Loucy (cell line): ENCODE results near the gene TXNRD2.

Experiments
- EZH2phosphoT487 ChIP-seq: fragments of 200-600 bp; IDR thresholded peaks from 2 replicates; pipeline ENCODE4 v1.6.1; 2018; ENCODE audit warnings: antibody characterized with exemption, mild to moderate bottlenecking, moderate library complexity, borderline replicate concordance
- TF ChIP-seq, protein P1 (sequence below): fragments of 200-600 bp; sonication (generic); conservative IDR thresholded peaks from 2 replicates; pipeline ENCODE4 v1.5.1; 2014; ENCODE audit warnings: mild to moderate bottlenecking, antibody characterized with exemption, low read length

DNA sequence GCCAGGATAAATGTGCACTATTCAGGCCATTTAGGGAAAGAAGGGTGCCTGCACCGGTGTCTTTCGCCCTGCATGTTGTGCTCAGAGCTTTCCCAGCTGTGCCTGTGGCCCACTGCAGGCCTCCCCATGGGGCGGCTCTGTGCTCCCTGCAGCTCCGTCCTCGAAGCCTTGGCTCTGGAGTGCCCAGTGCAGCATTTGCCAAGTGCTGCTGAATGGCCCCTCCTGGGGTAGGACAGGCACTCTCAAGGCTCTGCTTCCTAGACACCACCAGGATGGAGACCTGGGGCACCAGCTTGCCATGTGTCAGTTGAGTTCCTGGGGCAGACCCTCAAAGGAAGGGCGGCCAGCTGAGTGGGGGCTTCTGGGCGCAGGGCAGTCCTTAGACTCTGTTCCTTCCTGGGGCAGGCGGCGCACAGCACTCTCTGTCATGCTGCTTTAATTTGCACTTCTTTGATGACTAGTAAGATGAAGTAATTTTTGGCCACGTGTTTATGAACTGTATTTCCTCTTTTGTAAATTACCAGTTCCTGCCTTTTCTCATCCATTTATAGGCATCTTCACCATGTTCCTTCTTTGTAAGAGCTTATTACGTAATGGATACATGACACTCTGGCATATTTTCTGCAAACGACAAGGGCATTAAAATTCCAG, 54.9 kb downstream of the TXNRD2 start:
- TF ChIP-seq, protein P1, sequence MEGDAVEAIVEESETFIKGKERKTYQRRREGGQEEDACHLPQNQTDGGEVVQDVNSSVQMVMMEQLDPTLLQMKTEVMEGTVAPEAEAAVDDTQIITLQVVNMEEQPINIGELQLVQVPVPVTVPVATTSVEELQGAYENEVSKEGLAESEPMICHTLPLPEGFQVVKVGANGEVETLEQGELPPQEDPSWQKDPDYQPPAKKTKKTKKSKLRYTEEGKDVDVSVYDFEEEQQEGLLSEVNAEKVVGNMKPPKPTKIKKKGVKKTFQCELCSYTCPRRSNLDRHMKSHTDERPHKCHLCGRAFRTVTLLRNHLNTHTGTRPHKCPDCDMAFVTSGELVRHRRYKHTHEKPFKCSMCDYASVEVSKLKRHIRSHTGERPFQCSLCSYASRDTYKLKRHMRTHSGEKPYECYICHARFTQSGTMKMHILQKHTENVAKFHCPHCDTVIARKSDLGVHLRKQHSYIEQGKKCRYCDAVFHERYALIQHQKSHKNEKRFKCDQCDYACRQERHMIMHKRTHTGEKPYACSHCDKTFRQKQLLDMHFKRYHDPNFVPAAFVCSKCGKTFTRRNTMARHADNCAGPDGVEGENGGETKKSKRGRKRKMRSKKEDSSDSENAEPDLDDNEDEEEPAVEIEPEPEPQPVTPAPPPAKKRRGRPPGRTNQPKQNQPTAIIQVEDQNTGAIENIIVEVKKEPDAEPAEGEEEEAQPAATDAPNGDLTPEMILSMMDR: no peak
- TF ChIP-seq EZH2phosphoT487: no peak
